ENCODE results near the gene MKNK1.

MKNK1 gene

DNA sequence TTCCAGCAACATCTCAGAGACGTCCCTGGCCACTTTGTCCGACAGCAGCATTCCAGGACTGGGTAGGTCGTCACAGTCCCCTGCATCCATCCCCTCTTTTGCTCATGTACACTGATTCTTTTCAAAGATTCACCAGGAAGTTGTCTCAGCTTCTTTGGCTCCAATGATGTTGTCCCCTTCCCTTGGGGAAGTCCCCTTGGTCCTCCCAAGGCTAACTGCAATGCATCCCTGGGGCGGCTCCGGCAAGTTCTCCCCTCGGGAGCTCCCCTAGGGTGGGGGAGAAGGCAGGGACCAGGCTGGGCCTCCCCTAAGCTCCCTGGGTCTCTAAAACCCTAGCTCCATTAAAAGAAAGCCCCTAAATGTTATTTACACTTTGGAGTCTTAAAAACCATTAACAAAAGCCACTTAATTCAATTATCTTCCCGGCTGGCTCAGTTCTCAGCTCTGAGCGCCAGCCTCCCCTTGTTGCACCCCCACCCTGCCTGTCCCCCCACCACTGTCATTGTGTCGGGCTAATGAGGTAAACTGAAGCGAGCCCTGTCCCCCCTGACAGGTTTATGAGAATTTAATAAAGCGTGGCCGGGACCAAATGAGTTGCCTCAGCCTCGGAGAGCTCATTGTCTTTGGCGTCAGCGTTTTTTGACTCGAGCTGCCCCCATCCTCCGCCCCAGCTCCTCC is 77.9 kb downstream of the MKNK1 start:
- no peak for DNase-seq (ENCODE audit: insufficient read length, low spot score)
- FAIRE-seq, result no peak

DNA sequence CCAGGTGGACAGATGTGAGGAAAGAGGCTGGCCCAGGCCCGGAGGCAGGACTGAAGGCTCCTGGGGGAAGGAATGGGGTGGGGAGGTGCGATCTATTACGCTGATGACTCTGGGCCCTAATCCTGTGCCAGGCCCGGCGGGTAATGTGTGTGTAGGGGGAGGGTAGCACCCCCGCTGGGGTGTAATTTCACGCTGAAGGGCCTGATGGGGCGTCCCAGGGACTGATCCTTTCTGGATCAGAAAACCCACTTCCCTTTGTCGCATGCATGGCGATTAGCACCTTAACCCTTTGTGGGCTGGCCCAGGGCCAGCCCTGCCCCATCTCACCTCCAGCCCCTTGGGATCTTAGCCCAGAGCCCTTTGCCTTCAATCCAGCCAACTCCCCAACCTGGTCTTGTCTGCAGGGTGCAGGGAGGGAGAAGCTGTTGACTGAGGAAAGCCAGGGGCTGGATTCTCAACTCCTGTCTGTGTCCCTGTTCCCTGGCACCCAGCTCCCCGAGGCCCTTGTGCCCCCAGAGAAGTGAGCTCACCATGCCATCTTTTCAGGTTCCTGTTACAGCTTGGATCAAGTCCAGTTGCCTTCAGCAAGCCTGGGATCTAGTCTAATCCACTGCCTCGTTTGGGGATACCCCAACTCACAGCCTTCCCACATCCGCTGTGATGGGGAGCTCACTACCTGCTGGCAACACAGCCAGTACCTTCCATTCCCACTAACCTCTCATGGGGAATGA is 78.7 kb downstream of the MKNK1 start:
- no peak for FAIRE-seq
- DNase-seq (ENCODE audit: insufficient read length, low spot score), result no peak

GRCh38 chr1:46524843-46525242 is 79.2 kb downstream of the MKNK1 start:
- DNase-seq (ENCODE audit: insufficient read length, low spot score) (no peak), FAIRE-seq (no peak)

GRCh38 chr1:46523496-46524353 is 80.3 kb downstream of the MKNK1 start:
- FAIRE-seq, result no peak

DNA sequence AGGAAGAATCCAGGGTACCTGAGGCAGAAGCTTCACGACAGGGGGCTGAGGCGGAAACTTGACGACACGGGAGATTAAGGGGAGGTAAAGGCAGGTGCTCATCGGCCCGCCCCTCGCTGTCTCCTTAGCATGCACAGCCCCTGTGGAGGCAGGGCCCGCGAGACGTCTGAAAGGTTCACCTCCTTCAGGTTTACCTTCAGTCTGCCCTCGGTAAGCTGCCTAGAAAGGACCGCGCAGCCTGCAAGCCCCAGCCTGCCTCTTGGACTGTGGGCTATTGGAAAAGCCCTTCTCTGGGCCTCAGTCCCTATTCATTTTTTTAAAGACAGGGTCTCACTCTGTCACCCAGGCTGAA is 81.1 kb downstream of the MKNK1 start:
- DNase-seq (ENCODE audit: insufficient read length, low spot score) (no peak), FAIRE-seq (no peak)

More at GRCh38 chr1:46523496-46524353, 80.3 kb downstream of the MKNK1 start:
- no peak for DNase-seq (ENCODE audit: insufficient read length, low spot score)

- DNase-seq (ENCODE audit: insufficient read length, low spot score), result no peak
- FAIRE-seq, result no peak
These were observed 81.7 kb downstream of the MKNK1 start for GRCh38 chr1:46522184-46522968.

DNA sequence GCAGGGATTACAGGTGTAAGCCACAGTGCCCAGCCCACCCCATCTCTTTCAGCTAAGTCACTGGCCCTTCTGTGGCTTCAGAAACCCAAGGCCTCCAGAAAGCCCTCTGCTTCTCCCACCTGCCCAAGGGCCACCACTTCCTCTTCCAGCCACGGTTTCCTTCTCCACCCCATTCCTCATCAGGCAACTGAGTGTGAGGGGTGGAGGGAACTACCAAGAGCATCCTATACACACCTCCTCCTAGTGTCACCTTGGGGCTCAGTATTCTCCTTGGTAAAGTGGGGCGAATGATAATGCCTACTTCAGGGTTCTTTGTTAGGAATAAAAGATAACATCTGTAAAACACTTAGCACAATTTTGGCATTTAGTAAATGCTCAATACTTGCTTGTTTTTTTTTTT is 82.7 kb downstream of the MKNK1 start:
- DNase-seq (ENCODE audit: insufficient read length, low spot score) (no peak), FAIRE-seq (no peak)

GRCh38 chr1:46520063-46520911 is 83.8 kb downstream of the MKNK1 start:
- FAIRE-seq (no peak), DNase-seq (ENCODE audit: insufficient read length, low spot score) (no peak)

DNA sequence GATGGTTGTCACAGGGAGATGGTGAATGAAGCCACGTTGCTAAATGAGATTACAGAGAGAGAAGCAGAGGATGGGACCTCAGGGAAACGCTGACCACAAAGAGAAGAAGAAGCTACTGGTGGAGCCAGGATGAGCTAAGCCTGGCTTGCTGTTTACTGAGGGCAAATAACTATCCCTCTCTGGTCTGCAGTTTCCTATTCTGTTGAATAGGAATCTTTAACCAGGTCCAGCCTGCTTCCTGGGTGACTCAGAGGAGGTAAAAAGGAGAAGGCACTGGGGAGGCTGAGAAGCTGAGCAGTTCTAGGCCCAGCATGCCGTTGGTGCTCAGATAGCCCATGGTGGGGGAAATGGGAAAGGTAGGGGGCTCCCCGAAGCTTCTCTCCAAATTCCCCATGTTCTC is 84.9 kb downstream of the MKNK1 start:
- no peak for FAIRE-seq
- DNase-seq (ENCODE audit: insufficient read length, low spot score), result no peak

DNA sequence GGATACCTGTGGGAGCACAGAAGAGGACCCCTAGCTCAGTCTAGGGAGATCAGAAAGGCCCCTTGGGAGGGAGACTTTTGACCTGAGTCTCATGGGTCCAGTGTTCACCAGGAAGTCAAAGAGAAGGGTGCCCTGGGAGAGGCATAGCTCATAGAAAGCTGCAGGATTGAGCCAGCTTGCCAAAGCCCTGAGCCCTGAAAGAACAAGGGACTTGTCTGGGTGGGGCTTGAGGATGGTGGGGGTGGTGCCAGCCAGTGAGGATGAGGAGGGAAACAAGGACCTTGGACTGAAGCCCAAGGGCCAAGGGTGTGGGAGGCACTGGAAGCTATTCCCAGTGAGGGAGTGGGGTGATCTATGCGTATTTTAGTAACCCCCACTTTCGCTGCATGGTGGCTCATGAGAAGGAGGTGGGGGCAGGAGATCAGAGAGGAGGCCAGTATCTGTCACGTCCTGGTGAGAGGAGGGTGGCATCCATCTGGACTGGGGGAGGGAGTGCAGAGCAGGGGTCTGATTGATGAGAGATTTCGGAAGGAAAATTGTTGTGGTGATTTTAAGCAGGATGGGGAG is 86.1 kb downstream of the MKNK1 start:
- no peak for FAIRE-seq
- DNase-seq (ENCODE audit: insufficient read length, low spot score), result no peak

- FAIRE-seq, result no peak
- no peak for DNase-seq (ENCODE audit: insufficient read length, low spot score)
These were observed 87.0 kb downstream of the MKNK1 start for GRCh38 chr1:46517010-46517600.

- FAIRE-seq (no peak), DNase-seq (ENCODE audit: insufficient read length, low spot score) (no peak)
These were observed 87.7 kb downstream of the MKNK1 start for GRCh38 chr1:46516200-46516950.

- no peak for DNase-seq (ENCODE audit: insufficient read length, low spot score)
These were observed 88.5 kb downstream of the MKNK1 start for GRCh38 chr1:46515576-46515975.

GRCh38 chr1:46513536-46513935 is 90.5 kb downstream of the MKNK1 start:
- FAIRE-seq, result no peak
- no peak for DNase-seq (ENCODE audit: insufficient read length, low spot score)

More at GRCh38 chr1:46515576-46515975, 88.5 kb downstream of the MKNK1 start:
- no peak for FAIRE-seq

DNA sequence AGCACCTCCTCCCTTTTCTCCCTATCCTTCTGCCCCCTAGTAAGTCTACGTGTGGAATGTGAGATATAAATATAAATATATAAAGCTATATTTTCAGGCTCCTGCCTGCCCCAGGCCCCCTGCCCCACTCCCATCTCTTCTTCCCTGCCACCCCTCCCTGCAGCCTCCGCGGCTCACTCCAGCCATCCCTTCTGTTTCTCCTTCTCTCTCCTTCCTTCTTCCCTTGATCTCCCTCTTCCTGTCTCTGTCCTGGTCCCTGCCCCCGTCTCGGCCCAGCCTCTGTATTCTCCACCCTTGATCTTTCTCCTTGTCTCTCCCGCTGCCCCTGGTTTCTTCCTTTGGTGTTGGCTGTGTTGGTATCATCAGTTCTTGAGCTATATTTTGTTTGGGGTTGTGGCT is 91.3 kb downstream of the MKNK1 start:
- no peak for DNase-seq (ENCODE audit: insufficient read length, low spot score)
- FAIRE-seq, result no peak

DNA sequence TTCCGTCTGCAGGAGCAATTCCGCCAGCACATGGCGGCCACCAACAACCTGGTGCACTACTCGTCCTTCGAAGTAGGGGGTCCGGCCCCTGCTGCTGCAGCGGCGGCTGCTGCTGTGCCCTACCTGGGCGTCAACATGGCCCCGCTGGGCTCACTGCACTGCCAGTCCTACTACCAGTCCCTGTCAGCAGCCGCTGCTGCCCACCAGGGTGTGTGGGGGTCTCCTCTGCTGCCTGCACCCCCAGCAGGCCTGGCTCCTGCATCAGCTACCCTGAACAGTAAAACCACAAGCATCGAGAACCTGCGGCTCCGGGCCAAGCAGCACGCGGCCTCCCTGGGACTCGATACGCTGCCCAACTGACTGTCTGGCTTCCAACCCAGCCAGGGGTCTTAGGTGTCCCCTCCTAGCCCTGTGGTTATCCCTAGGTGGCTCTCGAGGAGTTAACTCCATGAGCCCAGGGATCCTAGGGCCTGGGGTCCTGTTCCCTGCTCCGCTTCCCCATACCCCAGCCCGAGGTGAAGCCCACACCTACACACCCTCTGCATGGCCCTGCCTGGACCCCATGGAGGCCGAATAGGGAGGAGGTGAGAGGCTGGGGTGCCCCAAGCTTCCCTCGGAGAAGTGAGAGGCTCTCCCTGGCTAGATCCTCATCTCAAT is 91.8 kb downstream of the MKNK1 start:
- DNase-seq (ENCODE audit: insufficient read length, low spot score) (no peak), FAIRE-seq (no peak)

- FAIRE-seq, result no peak
- no peak for DNase-seq (ENCODE audit: insufficient read length, low spot score)
These were observed 93.1 kb downstream of the MKNK1 start for GRCh38 chr1:46510998-46511365.
